KOPT-K1 (cell line): ENCODE measurements around the gene BMAL2.

ENCODE experiments used
- H3K27ac ChIP-seq: fragments of 200-600 bp; sonication (generic); 2 replicates; pipeline ENCODE4 v1.5.1; 2016; ENCODE audit warnings: antibody characterized with exemption, mild to moderate bottlenecking, low read depth, low read length; ENCODE audit not compliant: poor library complexity, severe bottlenecking
- H3K36me3 ChIP-seq: fragments of 200-600 bp; sonication (generic); 2 replicates; pipeline ENCODE4 v1.5.1; 2017; ENCODE audit warnings: antibody characterized with exemption, mild to moderate bottlenecking, low read length, moderate library complexity; ENCODE audit not compliant: insufficient read depth
- H3K9me3 ChIP-seq: fragments of 200-600 bp; sonication (generic); 2 replicates; pipeline ENCODE4 v1.5.1; 2017; ENCODE audit warnings: antibody characterized with exemption, low read length, mild to moderate bottlenecking; ENCODE audit not compliant: insufficient read depth, poor library complexity, severe bottlenecking

Gene BMAL2

DNA sequence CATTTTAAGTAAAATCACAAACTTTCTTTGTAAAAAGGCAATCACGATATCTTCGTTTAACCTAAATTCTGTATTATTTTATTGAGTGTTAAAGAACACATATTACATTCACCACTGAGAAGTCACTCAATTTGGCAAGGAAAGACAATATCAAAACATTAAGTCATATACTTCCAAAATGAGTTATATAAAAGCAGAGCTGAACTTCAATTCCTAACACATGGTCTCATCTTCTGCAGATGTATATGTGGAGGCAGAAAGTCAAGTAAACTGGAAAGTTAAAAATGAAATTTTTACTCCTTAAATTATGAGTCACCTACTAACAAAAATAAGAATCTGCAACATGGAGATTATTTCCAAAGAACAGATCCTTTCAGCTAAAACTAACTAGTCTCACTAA, 28.7 kb downstream of the BMAL2 start:
- no peak overlapping the region for H3K27ac ChIP-seq

DNA sequence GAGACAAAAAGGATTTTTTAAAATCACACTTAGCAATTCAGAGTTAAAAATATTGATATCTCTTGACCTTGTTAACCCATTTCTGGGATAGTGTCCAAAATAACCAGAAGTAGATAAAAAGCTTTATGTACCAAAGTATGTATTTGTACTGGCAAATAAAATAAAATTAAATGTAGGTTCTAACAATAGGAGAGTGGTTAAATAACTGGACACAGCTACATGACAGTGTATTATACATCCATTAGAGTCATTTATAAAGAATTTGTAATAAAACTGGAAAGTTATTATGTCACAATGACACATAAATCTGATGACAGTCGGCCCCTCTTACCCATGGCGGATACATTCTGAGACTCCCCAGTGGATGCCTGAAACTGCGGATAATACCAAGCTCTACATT, 34.0 kb downstream of the BMAL2 start:
- H3K36me3 ChIP-seq, result peaks cover 26% of the 10 kb centered on the region
- no peak overlapping the region for H3K27ac ChIP-seq
- no peaks in the 10 kb centered on the region for H3K9me3 ChIP-seq

More for the DNA sequence above, 28.7 kb downstream of the BMAL2 start:
- Histone ChIP-seq H3K36me3 (no peaks in the 10 kb centered on the region), H3K9me3 (no peaks in the 10 kb centered on the region)

DNA sequence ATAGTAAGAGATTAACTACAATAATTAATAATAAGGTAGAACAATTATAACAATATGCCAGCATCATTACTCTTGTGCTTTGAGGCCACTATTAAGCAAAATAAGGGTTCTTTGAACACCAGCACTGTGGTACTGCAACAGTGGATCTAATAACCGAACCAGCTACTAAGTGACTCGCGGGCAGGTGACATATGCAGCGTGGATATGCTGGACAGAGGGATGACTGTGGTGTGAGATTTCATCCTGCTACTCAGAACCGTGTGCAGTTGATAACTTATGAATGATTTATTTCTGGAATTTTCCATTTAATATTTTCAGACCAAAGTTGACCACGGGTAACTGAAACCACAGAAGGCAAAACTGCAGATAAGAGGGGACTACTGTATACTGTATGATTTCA, 34.4 kb downstream of the BMAL2 start:
- Histone ChIP-seq H3K36me3 (peaks cover 31% of the 10 kb centered on the region), H3K27ac (no peak overlapping the region), H3K9me3 (no peaks in the 10 kb centered on the region)

DNA sequence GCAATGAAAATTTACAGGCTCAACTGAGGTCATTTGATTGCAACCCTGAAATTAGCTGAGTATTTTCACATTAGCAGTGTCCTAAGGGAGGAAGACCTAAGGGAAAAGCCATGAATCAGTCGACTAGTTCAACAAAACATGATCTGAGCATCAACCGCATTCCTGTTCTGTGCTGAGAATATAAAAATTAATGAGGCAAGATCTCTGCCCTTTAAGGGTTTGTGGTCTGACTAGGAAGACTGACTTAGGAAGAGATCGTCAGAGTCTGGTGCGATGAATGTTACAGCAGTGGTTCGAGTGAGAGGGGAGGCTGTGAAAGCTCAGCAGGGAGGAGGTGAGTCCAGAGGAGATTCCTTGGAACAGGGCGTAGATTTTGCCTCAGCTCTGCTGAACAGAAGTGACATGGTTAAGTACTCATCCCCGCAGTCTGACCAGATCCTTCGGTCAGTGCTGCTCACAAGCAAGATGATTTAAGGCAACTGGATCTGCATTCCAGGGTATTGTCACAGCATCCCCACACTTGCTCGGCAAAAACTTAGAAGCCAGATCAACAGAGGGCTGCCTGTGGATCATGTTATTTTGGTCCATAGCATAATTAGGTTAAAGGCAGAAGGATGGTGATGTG, 49.6 kb downstream of the BMAL2 start:
- no peaks in the 10 kb centered on the region for H3K9me3 ChIP-seq
- H3K36me3 ChIP-seq, result peaks cover 24% of the 10 kb centered on the region
- H3K27ac ChIP-seq, result no peak overlapping the region
